Posterior vena cava (tissue), 2 donors: ENCODE data around the gene NPR1. TPM values are rescaled to one million over a fixed set of nuclear protein-coding genes. Genes with fewer than 3 reads are reported as not detected.

Experiments used
- microRNA-seq, 2 donors: library from miRNA; unstranded; fragments of <30 nt; microRNA quantifications; one replicate each; pipeline ENCODE4 v1.2.0, GENCODE V29; 2020 to 2021; ENCODE audit warnings: borderline microRNAs expressed in 2 of 2
- total RNA-seq, 2 donors: library from RNA; stranded (reverse); fragmentation: NEBNext Ultra II Directional; extraction: Animal tissue kit (Norgen Biotek cat#: 25700); gene quantifications; one replicate each; pipeline ENCODE4 v1.2.1, GENCODE V29; 2021
- donor health status: DM: yes; HTN: yes; CAD: no.
- donor health status: DM: yes; HTN: yes; CAD: no.

Gene NPR1
- total RNA-seq, 2 donors from 2014 or later = 107 to 119 TPM

Small RNA genes lying within 50 kb of the gene (microRNA-seq; reads per million reads assigned to microRNA genes)
- 0 reads per million in 2 donors for gene MIR8083

Other genes with a start within 250 kb of the NPR1 start
- not detected for gene S100A7, start 218.0 kb upstream of the NPR1 start, total RNA-seq
- gene S100A6, start 142.7 kb upstream of the NPR1 start, total RNA-seq = 1,000 to 10,000 TPM; 1,174 to 1,536 TPM
- gene S100A5, start 137.8 kb upstream of the NPR1 start, total RNA-seq = not detected
- 100 to 1,000 TPM; 286 to 472 TPM for gene S100A4, start 132.9 kb upstream of the NPR1 start, total RNA-seq
- 1 to 10 TPM; 4.1 to 8.3 TPM for gene S100A3, start 129.4 kb upstream of the NPR1 start, total RNA-seq
- gene S100A2, start 112.8 kb upstream of the NPR1 start, total RNA-seq = 1 to 10 TPM; 1.5 to 3.5 TPM
- 10 to 100 TPM; 67.0 to 99.2 TPM for gene S100A16, start 65.6 kb upstream of the NPR1 start, total RNA-seq
- not detected for gene S100A14, start 62.4 kb upstream of the NPR1 start, total RNA-seq
- gene S100A13, start 51.2 kb upstream of the NPR1 start, total RNA-seq = 100 to 1,000 TPM; 149 to 167 TPM
- gene S100A1, start 50.3 kb upstream of the NPR1 start, total RNA-seq = 1 to 10 TPM in 1 of 2 donors, under 1 TPM in 1; 0.74 to 1.8 TPM
- 10 to 100 TPM; 44.5 to 47.3 TPM for gene CHTOP, start 44.6 kb upstream of the NPR1 start, total RNA-seq
- 10 to 100 TPM; 30.3 to 31.2 TPM for gene SNAPIN, start 20.0 kb upstream of the NPR1 start, total RNA-seq
- gene ILF2, start 7.7 kb upstream of the NPR1 start, total RNA-seq = 10 to 100 TPM; 66.9 to 82.3 TPM
- 10 to 100 TPM; 41.4 to 49.0 TPM for gene INTS3, start 49.4 kb downstream of the NPR1 start, total RNA-seq
- gene SLC27A3, start 96.7 kb downstream of the NPR1 start, total RNA-seq = 10 to 100 TPM; 60.5 to 64.5 TPM
- gene GATAD2B, start 244.3 kb downstream of the NPR1 start, total RNA-seq = 10 to 100 TPM; 33.5 to 43.5 TPM